Caco-2 (cell line): ENCODE results near the gene LEMD3. TPM values are rescaled to one million over a fixed set of nuclear protein-coding genes. Genes with fewer than 3 reads are reported as not detected.

Source experiments
- BruUV-seq: library from RNA; stranded (reverse); fragments of 400-500 nt; replicated peaks from 2 replicates; lab custom pipeline; 2021; lab: Mats Ljungman, UMichigan
- CTCF ChIA-PET: fragments of 300-600 bp; sonication (Branson Sonifier 250); formaldehyde crosslinking; loops from one replicate; lab custom pipeline; 2022; ENCODE audit warnings: antibody characterized with exemption; lab: Charles Lee
- POLR2A ChIA-PET: fragments of 300-600 bp; sonication (Branson Sonifier 250); formaldehyde crosslinking; loops from one replicate; lab custom pipeline; 2022; ENCODE audit warnings: antibody characterized with exemption; lab: Charles Lee
- DNase-seq, 2 experiments: peaks; one replicate each; pipeline versions ENCODE4 v3.0.0 to v3.0.0-alpha.2; 2020 to 2022
- H3K27me3 ChIP-seq: replicated peaks from 2 replicates; pipeline ENCODE4 v1.6.0; 2011; ENCODE audit warnings: low read length; ENCODE audit not compliant: control insufficient read depth, insufficient read depth
- H3K36me3 ChIP-seq: 2 replicates; pipeline ENCODE4 v1.5.1; 2011; ENCODE audit warnings: low read length; ENCODE audit not compliant: control insufficient read depth, insufficient read depth
- H3K4me1 ChIP-seq: fragments of 250-450 bp; sonication (Bioruptor Pico); 2 replicates; pipeline ENCODE4 v1.5.1; 2020; ENCODE audit warnings: mild to moderate bottlenecking
- H3K4me3 ChIP-seq: 2 replicates; pipeline ENCODE4 v1.5.1; 2011; ENCODE audit warnings: low read depth, mild to moderate bottlenecking, control low read depth, low read length
- H3K9me3 ChIP-seq: fragments of 250-450 bp; sonication (Bioruptor Pico); 2 replicates; pipeline ENCODE4 v1.5.1; 2020; ENCODE audit warnings: mild to moderate bottlenecking, moderate library complexity
- H3K27ac Mint-ChIP-seq: one replicate; pipeline ENCODE4 v1.8.0; 2022; ENCODE audit warnings: mixed read lengths; ENCODE audit not compliant: unreplicated experiment
- H3K27me3 Mint-ChIP-seq: one replicate; pipeline ENCODE4 v1.8.0; 2022; ENCODE audit warnings: mixed read lengths; ENCODE audit not compliant: insufficient read depth, unreplicated experiment
- H3K36me3 Mint-ChIP-seq: one replicate; pipeline ENCODE4 v1.8.0; 2022; ENCODE audit warnings: mild to moderate bottlenecking, mixed read lengths; ENCODE audit not compliant: insufficient read depth, unreplicated experiment
- H3K4me1 Mint-ChIP-seq: one replicate; pipeline ENCODE4 v1.8.0; 2022; ENCODE audit warnings: low read depth, mixed read lengths; ENCODE audit not compliant: unreplicated experiment
- H3K4me3 Mint-ChIP-seq: one replicate; pipeline ENCODE4 v1.8.0; 2022; ENCODE audit warnings: mild to moderate bottlenecking, moderate library complexity, mixed read lengths; ENCODE audit not compliant: unreplicated experiment
- H3K9me3 Mint-ChIP-seq: one replicate; pipeline ENCODE4 v1.8.0; 2022; ENCODE audit warnings: mixed read lengths; ENCODE audit not compliant: unreplicated experiment
- intact Hi-C: fragments of 100-400 bp; cut with micrococcal nuclease; formaldehyde crosslinking; loops from one replicate; pipeline ENCODE4 v1.10.0; 2022; ENCODE audit not compliant: unreplicated experiment
- total RNA-seq: library from RNA; stranded (reverse); gene quantifications from 2 replicates; pipeline ENCODE4 v1.2.3, GENCODE V29; 2022
- TF ChIP-seq, protein P1 (sequence below), 2 experiments: fragments of 200-600 bp in 1 of 2; IDR thresholded peaks; 1 replicate in 1 of 2; 2 replicates in 1 of 2; pipeline versions ENCODE4 v1.5.1 to v1.8.0; 2011 to 2022; ENCODE audit warnings: antibody characterized with exemption in 1 of 2, control low read depth in 1 of 2, inconsistent platforms in 1 of 2, low read depth in 1 of 2, low read length in 1 of 2, mild to moderate bottlenecking in 1 of 2, moderate library complexity in 1 of 2; ENCODE audit not compliant: insufficient read depth in 1 of 2, severe bottlenecking in 1 of 2, unreplicated experiment in 1 of 2

Gene LEMD3
- total RNA-seq, 1 experiment from 2014 or later = 35.8 TPM

DNA sequence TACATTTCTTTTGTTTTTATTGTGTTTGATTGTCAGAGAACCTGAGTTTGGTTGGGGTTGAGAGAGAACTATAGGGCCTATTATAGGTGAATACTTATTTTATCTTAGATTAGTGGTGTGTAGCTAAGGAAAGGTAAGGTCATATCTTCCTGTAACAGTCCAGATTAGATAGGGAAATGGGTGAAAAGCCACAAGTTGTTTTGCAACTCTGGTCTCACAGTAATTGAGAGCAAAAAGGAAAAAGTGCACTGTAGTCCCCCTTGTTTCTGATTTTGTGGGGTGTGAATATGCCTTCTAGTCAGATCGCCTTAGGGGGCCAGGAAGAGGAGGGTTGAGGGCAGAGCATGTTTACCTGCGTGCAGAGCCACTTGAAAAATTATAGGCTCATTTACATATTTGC, 118.0 kb downstream of the LEMD3 start:
- BruUV-seq = no TSS peak
- intact Hi-C loops = no loop called here
- ChIA-PET CTCF (no interaction called here), POLR2A (no interaction called here)
- no peaks in the 10 kb centered on the region for H3K9me3 Mint-ChIP-seq
- no peak overlapping the region for H3K4me3 ChIP-seq
- DNase-seq = no peak
- no peaks in the 10 kb centered on the region for H3K27me3 Mint-ChIP-seq
- H3K4me1 ChIP-seq = no peaks in the 10 kb centered on the region
- H3K4me3 Mint-ChIP-seq = no peak overlapping the region
- no peak overlapping the region for H3K27ac Mint-ChIP-seq
- no peaks in the 10 kb centered on the region for H3K27me3 ChIP-seq
- TF ChIP-seq, protein P1, sequence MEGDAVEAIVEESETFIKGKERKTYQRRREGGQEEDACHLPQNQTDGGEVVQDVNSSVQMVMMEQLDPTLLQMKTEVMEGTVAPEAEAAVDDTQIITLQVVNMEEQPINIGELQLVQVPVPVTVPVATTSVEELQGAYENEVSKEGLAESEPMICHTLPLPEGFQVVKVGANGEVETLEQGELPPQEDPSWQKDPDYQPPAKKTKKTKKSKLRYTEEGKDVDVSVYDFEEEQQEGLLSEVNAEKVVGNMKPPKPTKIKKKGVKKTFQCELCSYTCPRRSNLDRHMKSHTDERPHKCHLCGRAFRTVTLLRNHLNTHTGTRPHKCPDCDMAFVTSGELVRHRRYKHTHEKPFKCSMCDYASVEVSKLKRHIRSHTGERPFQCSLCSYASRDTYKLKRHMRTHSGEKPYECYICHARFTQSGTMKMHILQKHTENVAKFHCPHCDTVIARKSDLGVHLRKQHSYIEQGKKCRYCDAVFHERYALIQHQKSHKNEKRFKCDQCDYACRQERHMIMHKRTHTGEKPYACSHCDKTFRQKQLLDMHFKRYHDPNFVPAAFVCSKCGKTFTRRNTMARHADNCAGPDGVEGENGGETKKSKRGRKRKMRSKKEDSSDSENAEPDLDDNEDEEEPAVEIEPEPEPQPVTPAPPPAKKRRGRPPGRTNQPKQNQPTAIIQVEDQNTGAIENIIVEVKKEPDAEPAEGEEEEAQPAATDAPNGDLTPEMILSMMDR (IDR thresholded peaks at IDR 0.05; ENCODE audit: insufficient read depth in 1 of 2, low read depth in 1 of 2, low read length in 1 of 2, severe bottlenecking in 1 of 2, unreplicated experiment in 1 of 2) = no peak
- H3K9me3 ChIP-seq = no peaks in the 10 kb centered on the region
- no peaks in the 10 kb centered on the region for H3K4me1 Mint-ChIP-seq
- H3K36me3 ChIP-seq = no peaks in the 10 kb centered on the region
- H3K36me3 Mint-ChIP-seq = no peaks in the 10 kb centered on the region

DNA sequence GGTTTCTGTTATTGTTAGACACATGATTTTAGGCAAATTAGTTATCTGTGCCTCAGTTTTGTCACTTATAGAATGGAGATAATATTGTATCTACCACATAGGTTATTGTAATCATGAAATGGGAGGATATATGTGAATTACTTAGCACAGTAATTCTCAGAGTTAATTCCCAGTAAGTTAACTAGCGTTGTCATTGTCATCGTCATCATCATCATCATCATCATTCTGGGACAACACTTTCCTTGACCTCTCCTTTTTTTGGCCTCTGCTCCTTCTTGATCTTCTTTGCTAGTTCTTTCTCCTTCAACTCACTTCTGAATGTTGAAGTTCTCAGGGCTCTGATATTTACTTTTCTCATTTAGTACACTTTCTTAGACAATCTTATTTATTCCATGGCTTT, 122.9 kb downstream of the LEMD3 start:
- peaks cover 9% of the 10 kb centered on the region for H3K9me3 Mint-ChIP-seq
- intact Hi-C loops = no loop called here
- TF ChIP-seq, protein P1 (IDR thresholded peaks at IDR 0.05; ENCODE audit: insufficient read depth in 1 of 2, low read depth in 1 of 2, low read length in 1 of 2, severe bottlenecking in 1 of 2, unreplicated experiment in 1 of 2) = no peak
- H3K27ac Mint-ChIP-seq = no peak overlapping the region
- no peak for DNase-seq
- POLR2A ChIA-PET = no interaction called here
- H3K36me3 Mint-ChIP-seq = no peaks in the 10 kb centered on the region
- H3K27me3 Mint-ChIP-seq = no peaks in the 10 kb centered on the region
- Histone ChIP-seq H3K9me3 (no peaks in the 10 kb centered on the region), H3K36me3 (no peaks in the 10 kb centered on the region), H3K4me3 (no peak overlapping the region), H3K27me3 (no peaks in the 10 kb centered on the region), H3K4me1 (no peaks in the 10 kb centered on the region)
- H3K4me3 Mint-ChIP-seq = no peak overlapping the region
- CTCF ChIA-PET = no interaction called here
- H3K4me1 Mint-ChIP-seq = no peaks in the 10 kb centered on the region
- no TSS peak for BruUV-seq

DNA sequence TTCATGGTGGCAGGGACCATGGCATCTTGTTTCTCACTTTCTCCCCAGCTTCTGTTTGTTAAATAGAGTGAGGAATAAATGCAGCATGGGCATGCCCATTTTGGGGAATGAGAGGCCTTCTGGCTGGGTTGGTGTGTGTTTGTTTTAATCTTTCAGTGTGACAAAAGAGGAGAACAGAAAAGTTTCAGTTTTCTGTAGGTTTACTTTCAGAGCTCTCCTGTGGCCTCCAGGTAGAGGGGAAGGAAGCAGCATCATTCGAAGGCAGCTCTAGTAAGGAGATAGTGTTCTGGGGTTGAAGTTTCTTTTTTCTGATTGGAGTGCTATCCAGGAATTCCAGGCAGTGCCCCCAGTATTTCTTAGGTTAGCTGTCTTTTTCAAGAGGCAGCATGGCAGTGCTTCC, 124.4 kb downstream of the LEMD3 start:
- Mint-ChIP-seq H3K4me1 (no peaks in the 10 kb centered on the region), H3K36me3 (no peaks in the 10 kb centered on the region), H3K27ac (no peak overlapping the region), H3K9me3 (peaks cover 9% of the 10 kb centered on the region), H3K27me3 (no peaks in the 10 kb centered on the region), H3K4me3 (no peak overlapping the region)
- H3K27me3 ChIP-seq = no peaks in the 10 kb centered on the region
- no peaks in the 10 kb centered on the region for H3K36me3 ChIP-seq
- DNase-seq = no peak
- ChIA-PET POLR2A (no interaction called here), CTCF (no interaction called here)
- TF ChIP-seq, protein P1 (IDR thresholded peaks at IDR 0.05; ENCODE audit: insufficient read depth in 1 of 2, low read depth in 1 of 2, low read length in 1 of 2, severe bottlenecking in 1 of 2, unreplicated experiment in 1 of 2) = no peak
- no peak overlapping the region for H3K4me3 ChIP-seq
- BruUV-seq = no TSS peak
- intact Hi-C loops = no loop called here
- no peaks in the 10 kb centered on the region for H3K9me3 ChIP-seq
- H3K4me1 ChIP-seq = no peaks in the 10 kb centered on the region
